Measurements from ENCODE around the gene COPS8. TPM values are rescaled to one million over a fixed set of nuclear protein-coding genes. Genes with fewer than 3 reads are reported as not detected.

Gene COPS8
- polyA plus RNA-seq, 4 donors, result 18.9 to 40.9 (median 27.0) TPM

GRCh38 chr2:237048595-237048994 lies 37.1 kb upstream of the COPS8 start:
- 95 to 97% (median 95%) methylated on average over 1 of the region's 1 CpG for WGBS, 3 donors
- H3K9me3 ChIP-seq (ENCODE audit: control insufficient read depth in 2 of 2, insufficient read depth in 1 of 2, low read depth in 1 of 2, low read length in 1 of 2), result peaks cover 0 to 9% of the 10 kb centered on the region in 2 donors
- no peak for FAIRE-seq
- DNase-seq, result no peak
- H3K27me3 ChIP-seq (ENCODE audit: control insufficient read depth in 3 of 3, insufficient read depth in 3 of 3, low read length in 3 of 3), result peaks cover 0 to 2% (median 0%) of the 10 kb centered on the region in 3 donors
- no peak overlapping the region for H3K27ac ChIP-seq (ENCODE audit: low read depth in 1 of 3, low read length in 2 of 3)
- H3K4me3 ChIP-seq (ENCODE audit: low read depth in 1 of 3, low read length in 3 of 3), result no peak overlapping the region
- no peaks in the 10 kb centered on the region for H3K36me3 ChIP-seq (ENCODE audit: control insufficient read depth in 3 of 3, insufficient read depth in 2 of 3, low read depth in 1 of 3, low read length in 3 of 3)
- no peaks in the 10 kb centered on the region for H3K4me1 ChIP-seq (ENCODE audit: control insufficient read depth in 3 of 3, insufficient read depth in 2 of 3, low read depth in 1 of 3, low read length in 2 of 3)

- Histone ChIP-seq H3K4me1 (ENCODE audit: control insufficient read depth in 3 of 3, insufficient read depth in 2 of 3, low read depth in 1 of 3, low read length in 2 of 3) (no peaks in the 10 kb centered on the region), H3K27ac (ENCODE audit: low read depth in 1 of 3, low read length in 2 of 3) (no peak overlapping the region), H3K9me3 (ENCODE audit: control insufficient read depth in 2 of 2, insufficient read depth in 1 of 2, low read depth in 1 of 2, low read length in 1 of 2) (peaks cover 0 to 9% of the 10 kb centered on the region in 2 donors), H3K27me3 (ENCODE audit: control insufficient read depth in 3 of 3, insufficient read depth in 3 of 3, low read length in 3 of 3) (no peaks in the 10 kb centered on the region), H3K4me3 (ENCODE audit: low read depth in 1 of 3, low read length in 3 of 3) (no peak overlapping the region), H3K36me3 (ENCODE audit: control insufficient read depth in 3 of 3, insufficient read depth in 2 of 3, low read depth in 1 of 3, low read length in 3 of 3) (no peaks in the 10 kb centered on the region)
- no peak for DNase-seq
- FAIRE-seq, result no peak
- WGBS, 3 donors, result 82 to 88% (median 83%) methylated on average over 8 of the region's 8 CpGs
Observed at GRCh38 chr2:237051861-237052260, 33.8 kb upstream of the COPS8 start.

- no peak for DNase-seq
- Histone ChIP-seq H3K27ac (ENCODE audit: low read depth in 1 of 3, low read length in 2 of 3) (no peak overlapping the region), H3K27me3 (ENCODE audit: control insufficient read depth in 3 of 3, insufficient read depth in 3 of 3, low read length in 3 of 3) (no peaks in the 10 kb centered on the region), H3K4me3 (ENCODE audit: low read depth in 1 of 3, low read length in 3 of 3) (no peak overlapping the region), H3K9me3 (ENCODE audit: control insufficient read depth in 2 of 2, insufficient read depth in 1 of 2, low read depth in 1 of 2, low read length in 1 of 2) (peaks cover 0 to 7% of the 10 kb centered on the region in 2 donors), H3K36me3 (ENCODE audit: control insufficient read depth in 3 of 3, insufficient read depth in 2 of 3, low read depth in 1 of 3, low read length in 3 of 3) (no peaks in the 10 kb centered on the region), H3K4me1 (ENCODE audit: control insufficient read depth in 3 of 3, insufficient read depth in 2 of 3, low read depth in 1 of 3, low read length in 2 of 3) (no peaks in the 10 kb centered on the region)
- WGBS, 3 donors, result 47 to 74% (median 60%) methylated on average over 2 of the region's 2 CpGs
- FAIRE-seq, result no peak
Observed at GRCh38 chr2:237053066-237053465, 32.6 kb upstream of the COPS8 start.

- Histone ChIP-seq H3K27me3 (ENCODE audit: control insufficient read depth in 3 of 3, insufficient read depth in 3 of 3, low read length in 3 of 3) (no peaks in the 10 kb centered on the region), H3K9me3 (ENCODE audit: control insufficient read depth in 2 of 2, insufficient read depth in 1 of 2, low read depth in 1 of 2, low read length in 1 of 2) (no peaks in the 10 kb centered on the region), H3K4me1 (ENCODE audit: control insufficient read depth in 3 of 3, insufficient read depth in 2 of 3, low read depth in 1 of 3, low read length in 2 of 3) (no peaks in the 10 kb centered on the region), H3K4me3 (ENCODE audit: low read depth in 1 of 3, low read length in 3 of 3) (no peak overlapping the region), H3K36me3 (ENCODE audit: control insufficient read depth in 3 of 3, insufficient read depth in 2 of 3, low read depth in 1 of 3, low read length in 3 of 3) (peaks cover 0 to 2% (median 0%) of the 10 kb centered on the region in 3 donors), H3K27ac (ENCODE audit: low read depth in 1 of 3, low read length in 2 of 3) (no peak overlapping the region)
- 83 to 93% (median 93%) methylated on average over 9 of the region's 9 CpGs for WGBS, 3 donors
- DNase-seq, result no peak
- FAIRE-seq, result no peak
Observed at GRCh38 chr2:237055386-237056100, 30.1 kb upstream of the COPS8 start.

GRCh38 chr2:237056287-237056875 lies 29.3 kb upstream of the COPS8 start:
- Histone ChIP-seq H3K27ac (ENCODE audit: low read depth in 1 of 3, low read length in 2 of 3) (no peak overlapping the region), H3K9me3 (ENCODE audit: control insufficient read depth in 2 of 2, insufficient read depth in 1 of 2, low read depth in 1 of 2, low read length in 1 of 2) (no peaks in the 10 kb centered on the region), H3K4me1 (ENCODE audit: control insufficient read depth in 3 of 3, insufficient read depth in 2 of 3, low read depth in 1 of 3, low read length in 2 of 3) (no peaks in the 10 kb centered on the region), H3K27me3 (ENCODE audit: control insufficient read depth in 3 of 3, insufficient read depth in 3 of 3, low read length in 3 of 3) (no peaks in the 10 kb centered on the region), H3K4me3 (ENCODE audit: low read depth in 1 of 3, low read length in 3 of 3) (no peak overlapping the region), H3K36me3 (ENCODE audit: control insufficient read depth in 3 of 3, insufficient read depth in 2 of 3, low read depth in 1 of 3, low read length in 3 of 3) (peaks cover 0 to 2% (median 0%) of the 10 kb centered on the region in 3 donors)
- DNase-seq, result no peak
- no peak for FAIRE-seq
- WGBS, 3 donors, result 83 to 91% (median 88%) methylated on average over 11 of the region's 11 CpGs

- Histone ChIP-seq H3K36me3 (ENCODE audit: control insufficient read depth in 3 of 3, insufficient read depth in 2 of 3, low read depth in 1 of 3, low read length in 3 of 3) (peaks cover 0 to 2% (median 0%) of the 10 kb centered on the region in 3 donors), H3K4me3 (ENCODE audit: low read depth in 1 of 3, low read length in 3 of 3) (no peak overlapping the region), H3K4me1 (ENCODE audit: control insufficient read depth in 3 of 3, insufficient read depth in 2 of 3, low read depth in 1 of 3, low read length in 2 of 3) (no peaks in the 10 kb centered on the region), H3K9me3 (ENCODE audit: control insufficient read depth in 2 of 2, insufficient read depth in 1 of 2, low read depth in 1 of 2, low read length in 1 of 2) (no peaks in the 10 kb centered on the region), H3K27ac (ENCODE audit: low read depth in 1 of 3, low read length in 2 of 3) (no peak overlapping the region), H3K27me3 (ENCODE audit: control insufficient read depth in 3 of 3, insufficient read depth in 3 of 3, low read length in 3 of 3) (no peaks in the 10 kb centered on the region)
- DNase-seq (no peak), FAIRE-seq (no peak)
- WGBS, 3 donors, result 88 to 95% (median 93%) methylated on average over 5 of the region's 5 CpGs
Observed at GRCh38 chr2:237057107-237057506, 28.6 kb upstream of the COPS8 start.

- no peaks in the 10 kb centered on the region for H3K9me3 ChIP-seq (ENCODE audit: control insufficient read depth in 2 of 2, insufficient read depth in 1 of 2, low read depth in 1 of 2, low read length in 1 of 2)
- 83 to 84% (median 83%) methylated on average over 5 of the region's 5 CpGs for WGBS, 3 donors
- no peak for FAIRE-seq
- H3K27me3 ChIP-seq (ENCODE audit: control insufficient read depth in 3 of 3, insufficient read depth in 3 of 3, low read length in 3 of 3), result no peaks in the 10 kb centered on the region
- H3K4me1 ChIP-seq (ENCODE audit: control insufficient read depth in 3 of 3, insufficient read depth in 2 of 3, low read depth in 1 of 3, low read length in 2 of 3), result no peaks in the 10 kb centered on the region
- H3K36me3 ChIP-seq (ENCODE audit: control insufficient read depth in 3 of 3, insufficient read depth in 2 of 3, low read depth in 1 of 3, low read length in 3 of 3), result peaks cover 0 to 2% (median 0%) of the 10 kb centered on the region in 3 donors
- no peak for DNase-seq
- H3K4me3 ChIP-seq (ENCODE audit: low read depth in 1 of 3, low read length in 3 of 3), result no peak overlapping the region
- H3K27ac ChIP-seq (ENCODE audit: low read depth in 1 of 3, low read length in 2 of 3), result no peak overlapping the region
Observed at GRCh38 chr2:237057893-237058300, 27.8 kb upstream of the COPS8 start.

GRCh38 chr2:237058423-237058822 lies 27.3 kb upstream of the COPS8 start:
- no peaks in the 10 kb centered on the region for H3K9me3 ChIP-seq (ENCODE audit: control insufficient read depth in 2 of 2, insufficient read depth in 1 of 2, low read depth in 1 of 2, low read length in 1 of 2)
- DNase-seq (no peak), FAIRE-seq (no peak)
- H3K4me1 ChIP-seq (ENCODE audit: control insufficient read depth in 3 of 3, insufficient read depth in 2 of 3, low read depth in 1 of 3, low read length in 2 of 3), result no peaks in the 10 kb centered on the region
- H3K27me3 ChIP-seq (ENCODE audit: control insufficient read depth in 3 of 3, insufficient read depth in 3 of 3, low read length in 3 of 3), result no peaks in the 10 kb centered on the region
- peaks cover 0 to 2% (median 0%) of the 10 kb centered on the region in 3 donors for H3K36me3 ChIP-seq (ENCODE audit: control insufficient read depth in 3 of 3, insufficient read depth in 2 of 3, low read depth in 1 of 3, low read length in 3 of 3)
- WGBS, 3 donors, result 87 to 94% (median 93%) methylated on average over 11 of the region's 11 CpGs
- no peak overlapping the region for H3K4me3 ChIP-seq (ENCODE audit: low read depth in 1 of 3, low read length in 3 of 3)
- no peak overlapping the region for H3K27ac ChIP-seq (ENCODE audit: low read depth in 1 of 3, low read length in 2 of 3)
